Endothelial cell (in vitro differentiated cells): ENCODE data around the gene TOP3B. TPM values are rescaled to one million over a fixed set of nuclear protein-coding genes. Genes with fewer than 3 reads are reported as not detected.
"Not testable (repeated sequence)": the region's sequence is repeated elsewhere in the genome, so short reads cannot be mapped to it uniquely, and the experiment has no call there.

Experiments used
- DNase-seq: peaks from one replicate; pipeline ENCODE4 v3.0.0; 2021; ENCODE audit warnings: low spot score
- H3K27ac Mint-ChIP-seq: one replicate; pipeline ENCODE4 v1.8.0; 2021; ENCODE audit warnings: mixed read lengths, inconsistent platforms; ENCODE audit not compliant: unreplicated experiment
- H3K27me3 Mint-ChIP-seq: one replicate; pipeline ENCODE4 v1.8.0; 2021; ENCODE audit warnings: mild to moderate bottlenecking, moderate library complexity, mixed read lengths, inconsistent platforms; ENCODE audit not compliant: unreplicated experiment
- H3K36me3 Mint-ChIP-seq: one replicate; pipeline ENCODE4 v1.8.0; 2021; ENCODE audit warnings: mild to moderate bottlenecking, low read depth, mixed read lengths, inconsistent platforms; ENCODE audit not compliant: unreplicated experiment
- H3K4me1 Mint-ChIP-seq: one replicate; pipeline ENCODE4 v1.8.0; 2021; ENCODE audit warnings: mild to moderate bottlenecking, mixed read lengths, inconsistent platforms; ENCODE audit not compliant: unreplicated experiment
- H3K4me3 Mint-ChIP-seq: one replicate; pipeline ENCODE4 v1.8.0; 2021; ENCODE audit warnings: mild to moderate bottlenecking, mixed read lengths, inconsistent platforms; ENCODE audit not compliant: unreplicated experiment
- H3K9me3 Mint-ChIP-seq: one replicate; pipeline ENCODE4 v1.8.0; 2021; ENCODE audit warnings: mixed read lengths, inconsistent platforms; ENCODE audit not compliant: unreplicated experiment
- CTCF ChIP-seq: fragments of 200-600 bp; sonication (generic); IDR thresholded peaks from one replicate; pipeline ENCODE4 v1.5.0; 2021; ENCODE audit warnings: antibody characterized with exemption; ENCODE audit not compliant: unreplicated experiment
- total RNA-seq: library from RNA; stranded (reverse); fragmentation: NEBNext Ultra II Directional; extraction: Animal tissue kit (Norgen Biotek cat#: 25700); gene quantifications from one replicate; pipeline ENCODE4 v1.2.1, GENCODE V29; 2021; ENCODE audit not compliant: unreplicated experiment

The TOP3B gene
- total RNA-seq, 1 donor from 2014 or later: 55.6 TPM

- Mint-ChIP-seq H3K36me3 (peaks cover 55% of the 10 kb centered on the region), H3K27me3 (peaks cover 14% of the 10 kb centered on the region), H3K4me3 (peak overlapping the region; percentile 78), H3K9me3 (no peaks in the 10 kb centered on the region), H3K27ac (peak overlapping the region; percentile 99), H3K4me1 (peaks cover 86% of the 10 kb centered on the region)
- no peak for TF ChIP-seq CTCF
- no peak for DNase-seq
These were observed 40.7 kb downstream of the TOP3B start for GRCh38 chr22:21941921-21942320.

- Mint-ChIP-seq H3K36me3 (peaks cover 60% of the 10 kb centered on the region), H3K4me1 (peaks cover 85% of the 10 kb centered on the region), H3K9me3 (no peaks in the 10 kb centered on the region), H3K27ac (peak overlapping the region; percentile 99), H3K27me3 (peaks cover 12% of the 10 kb centered on the region), H3K4me3 (peak overlapping the region; percentile 47)
- no peak for TF ChIP-seq CTCF
- DNase-seq: no peak
These were observed 42.1 kb downstream of the TOP3B start for GRCh38 chr22:21940521-21940920.

- H3K9me3 Mint-ChIP-seq, H3K27me3 Mint-ChIP-seq, DNase-seq: not testable (repeated sequence)
- H3K36me3 Mint-ChIP-seq: peaks cover 56% of the 10 kb centered on the region
- H3K27ac Mint-ChIP-seq: peak overlapping the region; percentile 99
- peak overlapping the region; percentile 47 for H3K4me3 Mint-ChIP-seq
- H3K4me1 Mint-ChIP-seq: peaks cover 80% of the 10 kb centered on the region
These were observed 42.7 kb downstream of the TOP3B start for GRCh38 chr22:21939935-21940334.

GRCh38 chr22:21939461-21939913, 43.1 kb downstream of the TOP3B start:
- H3K4me3 Mint-ChIP-seq: peak overlapping the region; percentile 76
- H3K9me3 Mint-ChIP-seq: no peaks in the 10 kb centered on the region
- peak overlapping the region; percentile 99 for H3K27ac Mint-ChIP-seq
- H3K36me3 Mint-ChIP-seq: peaks cover 56% of the 10 kb centered on the region
- H3K27me3 Mint-ChIP-seq: peaks cover 9% of the 10 kb centered on the region
- H3K4me1 Mint-ChIP-seq: peaks cover 79% of the 10 kb centered on the region
- DNase-seq: no peak
- peak; percentile 17 for TF ChIP-seq CTCF

- no peaks in the 10 kb centered on the region for H3K9me3 Mint-ChIP-seq
- peaks cover 74% of the 10 kb centered on the region for H3K4me1 Mint-ChIP-seq
- peak overlapping the region; percentile 99 for H3K27ac Mint-ChIP-seq
- H3K36me3 Mint-ChIP-seq: peaks cover 54% of the 10 kb centered on the region
- TF ChIP-seq CTCF: no peak
- peaks cover 12% of the 10 kb centered on the region for H3K27me3 Mint-ChIP-seq
- peak overlapping the region; percentile 76 for H3K4me3 Mint-ChIP-seq
- no peak for DNase-seq
These were observed 43.7 kb downstream of the TOP3B start for GRCh38 chr22:21938906-21939305.
